GM19035 (cell line): Measurements from ENCODE around the gene SEMA4A.
"Not testable (repeated sequence)": the region's sequence is repeated elsewhere in the genome, so short reads cannot be mapped to it uniquely, and the experiment has no call there.

Source experiments
- ATAC-seq: cut with Tn5 transposase; IDR thresholded peaks from one replicate; pipeline ENCODE4 v1.9.1; 2021; ENCODE audit not compliant: unreplicated experiment

Gene SEMA4A

DNA sequence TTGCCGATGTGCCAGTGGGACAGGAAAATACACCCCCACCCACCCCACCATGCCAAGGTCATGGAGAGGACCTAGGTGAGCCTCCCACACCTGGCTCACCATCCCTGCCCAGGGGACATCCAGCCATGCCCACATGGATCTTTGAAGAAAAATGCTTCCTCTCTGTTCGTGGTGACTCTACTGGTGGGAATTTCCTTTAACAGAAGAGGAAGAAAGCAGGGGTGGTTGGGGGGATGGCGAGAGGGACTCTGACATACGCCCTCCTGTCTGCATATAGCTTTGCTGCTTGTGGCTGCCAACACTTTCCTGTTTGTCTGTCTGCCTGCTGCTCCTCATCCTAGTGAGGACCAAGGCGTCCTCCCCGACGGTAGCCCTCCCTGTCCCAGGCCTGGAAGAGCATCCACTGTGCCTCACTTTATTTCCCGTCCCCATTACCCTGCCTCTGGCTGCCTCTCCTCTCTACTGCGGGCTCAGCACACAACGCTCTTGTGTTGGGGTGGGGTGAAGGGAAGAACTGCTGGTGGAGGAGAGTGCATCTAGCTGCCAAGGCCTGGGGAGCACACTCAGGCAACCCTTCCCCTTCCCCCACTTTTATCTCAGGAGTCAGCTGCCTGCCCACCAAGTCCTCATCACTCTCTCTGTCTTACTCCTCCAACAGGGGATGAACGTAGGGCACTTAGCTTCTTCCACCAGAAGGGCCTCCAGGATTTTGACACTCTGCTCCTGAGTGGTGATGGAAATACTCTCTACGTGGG lies 2.5 kb downstream of the SEMA4A start:
- no peak for ATAC-seq

- ATAC-seq, result no peak
These were observed 4.1 kb downstream of the SEMA4A start for GRCh38 chr1:156157506-156157905.

DNA sequence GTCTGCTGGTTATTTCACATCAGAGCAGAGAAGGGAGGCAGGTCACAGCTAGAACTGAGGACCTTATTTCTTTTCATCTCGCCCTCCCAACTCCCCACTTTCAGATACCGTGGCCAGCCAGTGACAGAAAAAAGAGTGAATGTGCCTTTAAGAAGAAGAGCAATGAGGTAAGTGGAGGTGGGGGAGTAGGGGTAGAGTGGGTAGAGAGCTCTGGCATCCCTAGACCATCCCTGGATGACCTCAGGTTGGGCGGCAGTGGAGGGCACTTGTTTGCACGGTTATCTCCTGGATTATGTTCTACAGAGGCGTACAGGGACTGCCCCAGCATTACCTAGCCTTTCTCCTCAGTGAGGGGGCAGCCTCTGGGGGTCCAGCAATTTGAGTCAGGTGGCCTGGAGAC lies 4.6 kb downstream of the SEMA4A start:
- no peak for ATAC-seq

DNA sequence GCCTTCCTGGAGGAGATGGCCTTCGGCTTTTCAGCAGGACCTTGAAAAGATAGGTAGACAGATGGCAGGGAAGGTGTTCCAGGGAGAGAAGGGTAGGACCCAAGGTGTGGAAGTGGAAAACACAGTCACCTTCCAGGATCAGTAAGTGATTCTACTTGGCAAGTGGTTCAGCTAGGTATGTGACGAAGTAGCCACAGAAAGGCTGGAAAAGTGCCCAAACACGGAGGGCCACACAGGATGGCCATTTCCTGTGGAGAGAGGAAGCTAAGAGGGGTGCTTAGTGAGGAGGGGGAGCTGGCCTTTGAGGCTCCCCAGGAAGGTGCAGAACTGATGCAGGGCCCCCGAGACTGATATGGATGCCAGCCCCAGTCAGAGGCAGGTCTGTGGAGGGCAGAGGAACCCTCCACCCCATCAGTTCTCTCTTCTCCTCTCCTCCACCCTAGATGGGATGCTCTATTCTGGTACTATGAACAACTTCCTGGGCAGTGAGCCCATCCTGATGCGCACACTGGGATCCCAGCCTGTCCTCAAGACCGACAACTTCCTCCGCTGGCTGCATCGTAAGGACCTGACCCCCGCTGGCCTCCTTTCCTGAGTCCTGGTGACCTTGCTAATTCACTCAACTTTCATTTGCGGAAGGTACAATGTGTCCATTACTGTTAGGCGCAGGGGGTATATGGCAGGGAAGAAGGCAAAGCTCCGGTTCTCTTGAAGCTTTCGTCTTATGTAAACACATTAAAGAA lies 6.8 kb downstream of the SEMA4A start:
- ATAC-seq, result no peak

DNA sequence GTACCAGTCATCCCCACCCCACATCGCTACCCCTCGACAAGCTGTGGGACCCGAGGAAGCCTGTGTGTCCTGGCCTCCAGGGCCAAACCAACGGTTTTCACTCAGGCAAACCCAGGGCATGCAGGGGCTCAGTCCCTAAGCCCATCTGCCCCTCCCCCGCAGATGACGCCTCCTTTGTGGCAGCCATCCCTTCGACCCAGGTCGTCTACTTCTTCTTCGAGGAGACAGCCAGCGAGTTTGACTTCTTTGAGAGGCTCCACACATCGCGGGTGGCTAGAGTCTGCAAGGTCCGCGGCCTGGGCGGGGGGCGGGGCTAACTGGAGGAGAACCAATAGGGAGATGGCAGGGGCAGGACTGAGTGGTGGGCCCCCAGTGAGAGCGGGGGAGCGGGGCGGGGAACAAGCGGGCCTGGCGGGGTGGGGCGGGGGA lies 7.4 kb downstream of the SEMA4A start:
- ATAC-seq, result no peak

GRCh38 chr1:156162430-156163037 lies 9.1 kb downstream of the SEMA4A start:
- ATAC-seq, result no peak

GRCh38 chr1:156163712-156164111 lies 10.3 kb downstream of the SEMA4A start:
- ATAC-seq, result no peak

DNA sequence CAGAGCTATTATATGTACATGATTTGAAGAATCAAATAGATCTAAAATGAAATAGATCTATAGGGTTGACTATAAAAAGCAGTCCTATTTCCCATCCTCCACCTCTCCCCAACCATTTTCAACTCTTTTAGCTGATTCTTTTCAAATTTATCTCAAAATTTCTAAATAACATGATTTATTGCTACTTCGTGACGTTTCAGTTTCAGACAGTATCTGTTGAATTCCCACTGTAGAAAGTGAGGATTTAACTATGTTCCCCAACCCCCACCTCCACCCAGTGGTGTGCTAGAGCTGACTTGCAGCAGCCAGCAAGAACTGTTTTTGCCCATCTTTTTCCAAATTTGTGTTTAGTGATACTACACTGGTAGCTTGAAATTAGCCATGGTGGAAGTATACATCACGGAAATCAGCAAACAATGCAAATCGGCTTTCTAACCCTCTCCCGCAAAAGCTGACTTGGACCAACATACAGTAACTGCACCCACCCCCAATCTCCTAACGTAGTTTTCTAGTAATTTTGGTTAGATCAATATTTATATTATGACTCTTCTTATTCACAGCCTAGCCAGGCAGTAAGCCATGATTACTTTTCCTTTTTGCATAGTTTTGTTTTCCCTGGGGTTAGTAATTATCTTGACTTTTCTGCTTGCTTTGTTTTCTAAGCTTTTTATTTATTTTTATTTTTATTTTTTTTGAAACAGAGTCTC lies 10.9 kb downstream of the SEMA4A start:
- ATAC-seq, result no peak

DNA sequence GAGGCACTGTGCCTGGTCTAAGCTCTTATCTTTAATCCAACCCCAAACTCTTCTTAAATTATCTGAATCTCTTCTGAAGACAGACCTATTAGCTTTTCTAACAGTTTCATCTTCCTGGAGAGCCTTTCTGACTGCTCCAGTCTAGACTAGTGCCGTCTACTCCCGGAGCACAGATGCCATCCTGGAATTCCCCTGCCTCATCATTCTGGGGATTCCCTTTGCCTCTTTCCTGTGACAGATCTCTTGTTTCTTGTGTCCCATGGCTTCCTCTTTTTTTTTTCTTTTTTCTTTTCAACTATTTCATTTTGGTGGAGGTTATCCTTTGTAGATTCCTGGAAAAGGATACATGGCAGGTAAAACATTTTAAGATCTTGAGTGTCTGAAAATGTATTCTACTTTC lies 11.7 kb downstream of the SEMA4A start:
- ATAC-seq, result no peak

DNA sequence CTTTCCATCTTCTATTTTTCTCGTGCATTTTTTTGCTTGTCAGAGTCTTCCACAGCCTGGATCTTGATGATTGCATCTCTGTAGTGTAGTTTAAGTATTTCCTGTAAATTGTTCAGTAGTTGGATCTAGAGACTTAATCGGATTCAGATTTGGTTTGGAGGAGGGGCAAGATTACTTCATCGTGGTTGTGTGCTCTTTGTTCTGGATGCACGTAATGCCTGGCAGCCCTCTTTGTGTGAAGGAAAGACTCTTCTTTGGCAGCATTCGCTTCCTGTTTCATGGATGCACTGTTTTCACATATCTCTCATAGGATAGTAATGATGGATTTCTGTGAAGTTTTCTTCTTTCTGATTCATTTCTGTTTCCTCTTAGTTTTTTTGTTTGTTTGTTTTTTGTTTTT lies 14.2 kb downstream of the SEMA4A start:
- ATAC-seq, result no peak

DNA sequence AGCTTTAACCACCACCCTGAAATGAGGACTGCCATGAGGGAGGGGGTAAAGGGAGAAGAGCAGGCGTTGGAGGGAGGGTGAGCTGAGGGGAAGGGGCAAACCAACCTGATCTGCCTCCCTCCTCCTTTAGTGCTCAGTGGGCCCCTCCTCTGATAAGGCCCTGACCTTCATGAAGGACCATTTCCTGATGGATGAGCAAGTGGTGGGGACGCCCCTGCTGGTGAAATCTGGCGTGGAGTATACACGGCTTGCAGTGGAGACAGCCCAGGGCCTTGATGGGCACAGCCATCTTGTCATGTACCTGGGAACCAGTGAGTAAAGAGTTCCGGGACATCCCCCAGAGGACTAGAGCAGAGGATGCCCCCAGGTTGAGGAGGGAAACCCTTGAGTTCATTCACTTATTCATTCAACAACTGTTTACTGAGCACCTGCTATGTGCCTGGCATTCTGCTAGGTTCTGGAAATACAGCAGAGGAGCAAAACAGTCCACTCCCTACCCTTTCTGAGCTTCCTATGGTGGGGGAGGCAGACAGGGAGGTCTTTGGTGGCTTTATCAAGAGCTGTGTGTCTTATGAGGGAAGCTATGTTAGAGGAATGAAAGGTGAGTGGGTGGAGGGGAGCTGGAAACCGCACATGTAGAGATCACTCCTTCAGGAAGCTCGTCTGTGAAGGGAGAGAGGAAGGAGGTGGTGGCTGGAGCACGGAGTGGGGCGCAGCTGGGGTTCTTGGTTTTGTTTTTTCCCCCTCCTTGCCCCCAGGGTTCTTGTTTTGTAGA lies 19.5 kb downstream of the SEMA4A start:
- no peak for ATAC-seq

GRCh38 chr1:156176610-156177210 lies 23.3 kb downstream of the SEMA4A start:
- ATAC-seq, result no peak

- ATAC-seq, result no peak
These were observed 24.7 kb downstream of the SEMA4A start for GRCh38 chr1:156177919-156178654.

GRCh38 chr1:156180471-156180870 lies 27.1 kb downstream of the SEMA4A start:
- ATAC-seq, result no peak

DNA sequence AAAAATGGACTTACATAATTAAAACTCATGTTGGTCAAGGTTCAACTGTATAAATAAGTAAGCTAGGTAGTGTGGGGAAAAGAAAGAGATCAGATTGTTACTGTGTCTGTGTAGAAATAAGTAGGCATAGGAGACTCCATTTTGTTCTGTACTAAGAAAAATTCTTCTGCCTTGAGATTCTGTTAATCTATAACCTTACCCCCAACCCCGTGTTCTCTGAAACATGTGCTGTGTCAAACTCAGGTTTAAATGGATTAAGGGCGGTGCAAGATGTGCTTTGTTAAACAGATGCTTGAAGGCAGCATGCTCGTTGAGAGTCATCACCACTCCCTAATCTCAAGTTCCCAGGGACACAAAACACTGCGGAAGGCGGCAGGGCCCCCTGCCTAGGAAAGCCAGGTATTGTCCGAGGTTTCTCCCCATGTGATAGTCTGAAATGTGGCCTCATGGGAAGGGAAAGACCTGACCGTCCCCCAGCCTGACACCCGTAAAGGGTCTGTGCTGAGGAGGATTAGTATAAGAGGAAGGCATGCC lies 28.1 kb downstream of the SEMA4A start:
- ATAC-seq, result not testable (repeated sequence)

DNA sequence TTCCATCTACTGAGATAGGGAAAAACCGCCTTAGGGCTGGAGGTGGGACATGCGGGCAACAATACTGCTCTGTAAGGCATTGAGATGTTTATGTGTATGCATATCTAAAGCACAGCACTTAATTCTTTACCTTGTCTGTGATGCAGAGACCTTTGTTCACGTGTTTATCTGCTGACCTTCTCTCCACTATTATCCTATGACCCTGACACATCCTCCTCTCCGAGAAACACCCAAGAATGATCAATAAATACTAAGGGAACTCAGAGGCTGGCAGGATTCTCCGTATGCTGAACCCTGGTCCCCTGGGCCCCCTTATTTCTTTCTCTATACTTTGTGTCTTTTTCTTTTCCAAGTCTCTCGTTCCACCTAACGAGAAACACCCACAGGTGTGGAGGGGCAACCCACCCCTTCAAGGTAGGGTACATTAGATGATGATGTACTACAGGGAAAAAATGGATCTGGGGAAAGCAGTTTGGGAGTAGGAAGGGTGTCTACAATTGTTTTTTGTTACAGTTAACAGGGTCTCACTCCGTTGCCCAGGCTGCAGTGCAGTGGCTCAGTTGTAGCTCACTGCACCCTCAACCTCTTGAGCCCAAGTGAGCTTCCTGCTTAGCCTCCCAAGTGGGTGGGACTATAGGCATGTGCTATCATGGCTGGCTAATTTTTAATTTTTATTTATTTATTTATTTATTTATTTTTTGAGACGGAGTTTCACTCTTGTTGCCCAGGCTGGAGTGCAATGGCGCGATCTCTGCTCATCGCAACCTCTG lies 28.8 kb downstream of the SEMA4A start:
- ATAC-seq, result not testable (repeated sequence)

- not testable (repeated sequence) for ATAC-seq
These were observed 33.2 kb downstream of the SEMA4A start for GRCh38 chr1:156186347-156187177.

GRCh38 chr1:156190265-156190664 lies 36.9 kb downstream of the SEMA4A start:
- not testable (repeated sequence) for ATAC-seq
